Measurements from ENCODE around the gene CDON. TPM values are rescaled to one million over a fixed set of nuclear protein-coding genes. Genes with fewer than 3 reads are reported as not detected.

The CDON gene
- total RNA-seq, 2 experiments from 2014 or later = 1.9 to 2.7 TPM

- Mint-ChIP-seq H3K4me3 (no peak overlapping the region), H3K36me3 (ENCODE audit: low read depth) (no peaks in the 10 kb centered on the region), H3K4me1 (ENCODE audit: low read depth) (peaks cover 6% of the 10 kb centered on the region), H3K27me3 (no peaks in the 10 kb centered on the region), H3K27ac (no peak overlapping the region), H3K9me3 (no peaks in the 10 kb centered on the region)
- Histone ChIP-seq H3K4me3 (ENCODE audit: low read length) (no peak overlapping the region), H3K27me3 (ENCODE audit: control insufficient read depth in 1 of 2, insufficient read depth in 2 of 2, low read length in 2 of 2) (no peaks in the 10 kb centered on the region), H3K36me3 (ENCODE audit: insufficient read depth, low read length) (no peaks in the 10 kb centered on the region), H3K4me1 (ENCODE audit: insufficient read depth, low read length) (peaks cover 3% of the 10 kb centered on the region), H3K27ac (ENCODE audit: low read depth in 1 of 2, low read length in 2 of 2) (no peak overlapping the region), H3K9me3 (ENCODE audit: control insufficient read depth in 1 of 2, insufficient read depth in 1 of 2, low read length in 2 of 2) (no peaks in the 10 kb centered on the region)
- DNase-seq (no peak), ATAC-seq (ENCODE audit: poor library complexity) (no peak)
- intact Hi-C loops (cut with DNase I, micrococcal nuclease) = no loop called here
- POLR2A ChIA-PET = no interaction called here
- TF ChIP-seq, protein P1, sequence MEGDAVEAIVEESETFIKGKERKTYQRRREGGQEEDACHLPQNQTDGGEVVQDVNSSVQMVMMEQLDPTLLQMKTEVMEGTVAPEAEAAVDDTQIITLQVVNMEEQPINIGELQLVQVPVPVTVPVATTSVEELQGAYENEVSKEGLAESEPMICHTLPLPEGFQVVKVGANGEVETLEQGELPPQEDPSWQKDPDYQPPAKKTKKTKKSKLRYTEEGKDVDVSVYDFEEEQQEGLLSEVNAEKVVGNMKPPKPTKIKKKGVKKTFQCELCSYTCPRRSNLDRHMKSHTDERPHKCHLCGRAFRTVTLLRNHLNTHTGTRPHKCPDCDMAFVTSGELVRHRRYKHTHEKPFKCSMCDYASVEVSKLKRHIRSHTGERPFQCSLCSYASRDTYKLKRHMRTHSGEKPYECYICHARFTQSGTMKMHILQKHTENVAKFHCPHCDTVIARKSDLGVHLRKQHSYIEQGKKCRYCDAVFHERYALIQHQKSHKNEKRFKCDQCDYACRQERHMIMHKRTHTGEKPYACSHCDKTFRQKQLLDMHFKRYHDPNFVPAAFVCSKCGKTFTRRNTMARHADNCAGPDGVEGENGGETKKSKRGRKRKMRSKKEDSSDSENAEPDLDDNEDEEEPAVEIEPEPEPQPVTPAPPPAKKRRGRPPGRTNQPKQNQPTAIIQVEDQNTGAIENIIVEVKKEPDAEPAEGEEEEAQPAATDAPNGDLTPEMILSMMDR (IDR thresholded peaks at IDR 0.05) = no peak
- CTCF ChIA-PET = no interaction called here
Measured at GRCh38 chr11:125953401-125953935, 109.2 kb downstream of the CDON start.

DNA sequence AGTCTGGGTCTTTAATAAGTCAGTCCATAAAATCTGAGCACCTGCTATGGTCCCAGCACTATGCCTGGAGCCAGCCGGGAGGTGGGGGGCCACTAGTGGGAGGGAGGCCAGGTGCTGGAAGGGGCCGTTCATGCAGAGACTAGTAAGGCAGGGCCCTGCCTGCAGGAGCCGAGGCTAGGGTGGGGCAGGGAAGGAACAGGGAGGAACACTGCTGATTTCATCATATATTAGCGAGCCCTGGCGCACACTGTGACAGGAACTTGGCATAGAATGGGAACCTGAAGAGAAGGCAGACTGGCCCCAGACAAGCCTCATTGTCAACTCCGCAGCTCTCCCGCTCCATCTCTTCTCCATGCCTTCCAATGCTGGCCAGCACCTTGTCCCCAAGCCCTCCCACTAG is 109.7 kb downstream of the CDON start:
- H3K27me3 ChIP-seq (ENCODE audit: control insufficient read depth in 1 of 2, insufficient read depth in 2 of 2, low read length in 2 of 2) = no peaks in the 10 kb centered on the region
- no peaks in the 10 kb centered on the region for H3K36me3 ChIP-seq (ENCODE audit: insufficient read depth, low read length)
- H3K36me3 Mint-ChIP-seq (ENCODE audit: low read depth) = no peaks in the 10 kb centered on the region
- intact Hi-C loops (cut with DNase I, micrococcal nuclease) = no loop called here
- TF ChIP-seq, protein P1 (IDR thresholded peaks at IDR 0.05) = no peak
- ATAC-seq (ENCODE audit: poor library complexity) (no peak), DNase-seq (no peak)
- ChIA-PET POLR2A (no interaction called here), CTCF (no interaction called here)
- no peak overlapping the region for H3K27ac ChIP-seq (ENCODE audit: low read depth in 1 of 2, low read length in 2 of 2)
- H3K27ac Mint-ChIP-seq = no peak overlapping the region
- H3K9me3 Mint-ChIP-seq = no peaks in the 10 kb centered on the region
- peaks cover 2% of the 10 kb centered on the region for H3K4me1 ChIP-seq (ENCODE audit: insufficient read depth, low read length)
- peaks cover 6% of the 10 kb centered on the region for H3K4me1 Mint-ChIP-seq (ENCODE audit: low read depth)
- no peak overlapping the region for H3K4me3 ChIP-seq (ENCODE audit: low read length)
- no peaks in the 10 kb centered on the region for H3K9me3 ChIP-seq (ENCODE audit: control insufficient read depth in 1 of 2, insufficient read depth in 1 of 2, low read length in 2 of 2)
- no peaks in the 10 kb centered on the region for H3K27me3 Mint-ChIP-seq
- H3K4me3 Mint-ChIP-seq = no peak overlapping the region

GRCh38 chr11:125952559-125952958 is 110.1 kb downstream of the CDON start:
- no peaks in the 10 kb centered on the region for H3K36me3 ChIP-seq (ENCODE audit: insufficient read depth, low read length)
- TF ChIP-seq, protein P1 (IDR thresholded peaks at IDR 0.05) = no peak
- H3K36me3 Mint-ChIP-seq (ENCODE audit: low read depth) = no peaks in the 10 kb centered on the region

More at GRCh38 chr11:125952559-125952958, 110.1 kb downstream of the CDON start:
- Histone ChIP-seq H3K27ac (ENCODE audit: low read depth in 1 of 2, low read length in 2 of 2) (no peak overlapping the region), H3K4me3 (ENCODE audit: low read length) (no peak overlapping the region), H3K4me1 (ENCODE audit: insufficient read depth, low read length) (no peaks in the 10 kb centered on the region), H3K27me3 (ENCODE audit: control insufficient read depth in 1 of 2, insufficient read depth in 2 of 2, low read length in 2 of 2) (no peaks in the 10 kb centered on the region), H3K9me3 (ENCODE audit: control insufficient read depth in 1 of 2, insufficient read depth in 1 of 2, low read length in 2 of 2) (no peaks in the 10 kb centered on the region)
- H3K4me1 Mint-ChIP-seq (ENCODE audit: low read depth) = peaks cover 2% of the 10 kb centered on the region
- no peaks in the 10 kb centered on the region for H3K9me3 Mint-ChIP-seq
- DNase-seq (no peak), ATAC-seq (ENCODE audit: poor library complexity) (no peak)
- H3K27me3 Mint-ChIP-seq = no peaks in the 10 kb centered on the region
- no peak overlapping the region for H3K27ac Mint-ChIP-seq
- CTCF ChIA-PET = no interaction called here
- no peak overlapping the region for H3K4me3 Mint-ChIP-seq
- POLR2A ChIA-PET = no interaction called here
- intact Hi-C loops (cut with DNase I, micrococcal nuclease) = no loop called here

All from CD4-positive, alpha-beta T cell (primary cell).